ENCODE measurements around the gene MOB2. TPM values are rescaled to one million over a fixed set of nuclear protein-coding genes. Genes with fewer than 3 reads are reported as not detected.

The MOB2 gene
- total and polyA plus RNA-seq, 2 donors (not counting 1 experiment from before 2014, with no cell fraction given): 13.1 to 30.1 TPM

DNA sequence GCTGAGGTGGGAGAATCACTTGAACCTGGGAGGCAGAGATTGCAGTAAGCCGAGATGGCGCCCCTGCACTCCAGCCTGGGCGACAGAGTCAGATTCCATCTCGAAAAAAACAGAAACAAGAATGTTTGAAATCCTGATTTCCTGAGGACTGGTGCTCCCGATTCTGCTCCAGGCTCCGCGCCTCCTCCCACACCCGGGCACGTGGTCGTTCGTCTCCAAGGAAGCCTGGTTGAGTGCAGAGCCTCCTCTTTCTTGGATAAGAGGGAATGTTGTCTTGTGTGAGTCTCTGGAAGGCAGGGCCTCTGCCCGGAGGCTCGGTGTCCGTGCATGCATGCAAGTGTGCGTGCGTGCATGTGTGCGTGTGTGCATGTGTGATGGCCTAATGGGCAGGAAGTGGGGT, 66.8 kb downstream of the MOB2 start:
- DNase-seq (ENCODE audit: low read depth in 2 of 2): no peak
- Histone ChIP-seq H3K27ac (ENCODE audit: insufficient read depth, low read length) (no peak overlapping the region), H4K20me1 (ENCODE audit: control insufficient read depth, extremely low read depth, insufficient read depth, low read length) (no peaks in the 10 kb centered on the region), H3K4me2 (ENCODE audit: extremely low read depth, insufficient read depth, low read length) (no peak overlapping the region), H3K4me1 (ENCODE audit: control insufficient read depth, extremely low read depth, insufficient read depth, low read length) (no peaks in the 10 kb centered on the region), H2AFZ (ENCODE audit: low read length) (no peak overlapping the region), H3K4me3 (replicated peaks in 1 of 4; ENCODE audit: control extremely low read depth in 1 of 4, insufficient read depth in 1 of 4, low read depth in 3 of 4, low read length in 4 of 4) (no peak overlapping the region), H3K27me3 (ENCODE audit: control insufficient read depth, insufficient read depth, low read length) (no peaks in the 10 kb centered on the region), H3K9ac (ENCODE audit: insufficient read depth, low read length) (no peak overlapping the region), H3K79me2 (ENCODE audit: control insufficient read depth, insufficient read depth, low read length) (no peaks in the 10 kb centered on the region), H3K36me3 (ENCODE audit: control insufficient read depth, insufficient read depth, low read length) (no peaks in the 10 kb centered on the region), H3K9me3 (ENCODE audit: control insufficient read depth, insufficient read depth, low read depth, low read length) (no peaks in the 10 kb centered on the region)
- TF ChIP-seq EZH2 (IDR thresholded peaks at IDR 0.05; ENCODE audit: low read length, missing control alignments): no peak
- TF ChIP-seq, protein P1, sequence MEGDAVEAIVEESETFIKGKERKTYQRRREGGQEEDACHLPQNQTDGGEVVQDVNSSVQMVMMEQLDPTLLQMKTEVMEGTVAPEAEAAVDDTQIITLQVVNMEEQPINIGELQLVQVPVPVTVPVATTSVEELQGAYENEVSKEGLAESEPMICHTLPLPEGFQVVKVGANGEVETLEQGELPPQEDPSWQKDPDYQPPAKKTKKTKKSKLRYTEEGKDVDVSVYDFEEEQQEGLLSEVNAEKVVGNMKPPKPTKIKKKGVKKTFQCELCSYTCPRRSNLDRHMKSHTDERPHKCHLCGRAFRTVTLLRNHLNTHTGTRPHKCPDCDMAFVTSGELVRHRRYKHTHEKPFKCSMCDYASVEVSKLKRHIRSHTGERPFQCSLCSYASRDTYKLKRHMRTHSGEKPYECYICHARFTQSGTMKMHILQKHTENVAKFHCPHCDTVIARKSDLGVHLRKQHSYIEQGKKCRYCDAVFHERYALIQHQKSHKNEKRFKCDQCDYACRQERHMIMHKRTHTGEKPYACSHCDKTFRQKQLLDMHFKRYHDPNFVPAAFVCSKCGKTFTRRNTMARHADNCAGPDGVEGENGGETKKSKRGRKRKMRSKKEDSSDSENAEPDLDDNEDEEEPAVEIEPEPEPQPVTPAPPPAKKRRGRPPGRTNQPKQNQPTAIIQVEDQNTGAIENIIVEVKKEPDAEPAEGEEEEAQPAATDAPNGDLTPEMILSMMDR (conservative IDR thresholded peaks at IDR 0.05 in 1 of 2, IDR thresholded peaks at IDR 0.05 in 1 of 2; ENCODE audit: low read depth in 1 of 2, low read length in 2 of 2): no peak

Other genes with a start within 250 kb of the MOB2 start
- 21.8 and 28.4 TPM in 2 replicates for gene TOLLIP, start 177.1 kb downstream of the MOB2 start, total RNA-seq
- gene TOLLIP, start 177.1 kb downstream of the MOB2 start, polyA plus RNA-seq: 34.6 and 40.4 TPM in 2 replicates
- gene BRSK2, start 96.8 kb downstream of the MOB2 start, total RNA-seq: 0.26 and 0.33 TPM in 2 replicates
- 0.05 and 0.11 TPM in 2 replicates for gene BRSK2, start 96.8 kb downstream of the MOB2 start, polyA plus RNA-seq
- gene DUSP8, start 85.5 kb upstream of the MOB2 start, total RNA-seq: 0.51 and 0.66 TPM in 2 replicates
- 0.62 and 1.6 TPM in 2 replicates for gene DUSP8, start 85.5 kb upstream of the MOB2 start, polyA plus RNA-seq
- gene KRTAP5-1, start 98.5 kb upstream of the MOB2 start, total RNA-seq: not detected in 2 replicates
- gene KRTAP5-1, start 98.5 kb upstream of the MOB2 start, polyA plus RNA-seq: not detected in 2 replicates
- not detected in 2 replicates for gene KRTAP5-2, start 111.5 kb upstream of the MOB2 start, total RNA-seq
- not detected in 2 replicates for gene KRTAP5-2, start 111.5 kb upstream of the MOB2 start, polyA plus RNA-seq
- not detected in 2 replicates for gene KRTAP5-3, start 121.7 kb upstream of the MOB2 start, total RNA-seq
- not detected in 2 replicates for gene KRTAP5-3, start 121.7 kb upstream of the MOB2 start, polyA plus RNA-seq
- gene KRTAP5-4, start 135.4 kb upstream of the MOB2 start, total RNA-seq: not detected in 2 replicates
- gene KRTAP5-4, start 135.4 kb upstream of the MOB2 start, polyA plus RNA-seq: not detected in 2 replicates
- gene KRTAP5-5, start 143.0 kb upstream of the MOB2 start, total RNA-seq: not detected in 2 replicates
- not detected in 2 replicates for gene KRTAP5-5, start 143.0 kb upstream of the MOB2 start, polyA plus RNA-seq
- gene KRTAP5-6, start 210.4 kb upstream of the MOB2 start, total RNA-seq: not detected in 2 replicates
- gene KRTAP5-6, start 210.4 kb upstream of the MOB2 start, polyA plus RNA-seq: not detected in 2 replicates